WTC11 (cell line): ENCODE measurements around the gene WNT8B. TPM values are rescaled to one million over a fixed set of nuclear protein-coding genes. Genes with fewer than 3 reads are reported as not detected.

Experiments
- ATAC-seq: fragments of 200-7000 bp; cut with Tn5 transposase; 2 replicates; pipeline ENCODE4 v1.10.0; 2021; ENCODE audit warnings: mild to moderate bottlenecking, moderate library complexity
- CTCF ChIA-PET: fragments of 300-600 bp; sonication (Branson Sonifier 250); formaldehyde crosslinking; loops from one replicate; lab custom pipeline; 2021; ENCODE audit warnings: antibody characterized with exemption; lab: Charles Lee
- POLR2A ChIA-PET: fragments of 350-600 bp; sonication (Branson Sonifier 250); formaldehyde crosslinking; loops from one replicate; lab custom pipeline; 2021; ENCODE audit warnings: antibody characterized with exemption; lab: Charles Lee
- DNase-seq: peaks from one replicate; pipeline ENCODE4 v3.0.0; 2021; ENCODE audit warnings: low spot score
- H3K27ac Mint-ChIP-seq: 2 replicates; pipeline ENCODE4 v1.8.0; 2021; ENCODE audit warnings: mixed read lengths
- H3K27me3 Mint-ChIP-seq: 2 replicates; pipeline ENCODE4 v1.8.0; 2021; ENCODE audit warnings: low read depth, mild to moderate bottlenecking, moderate library complexity, mixed read lengths
- H3K36me3 Mint-ChIP-seq: 2 replicates; pipeline ENCODE4 v1.8.0; 2021; ENCODE audit warnings: mixed read lengths
- H3K4me1 Mint-ChIP-seq: 2 replicates; pipeline ENCODE4 v1.8.0; 2022; ENCODE audit warnings: mixed read lengths
- H3K4me3 Mint-ChIP-seq: 2 replicates; pipeline ENCODE4 v1.8.0; 2021; ENCODE audit warnings: mild to moderate bottlenecking, moderate library complexity, mixed read lengths
- H3K9me3 Mint-ChIP-seq: 2 replicates; pipeline ENCODE4 v1.8.0; 2021; ENCODE audit warnings: mixed read lengths
- AFF4 ChIP-seq: sonication (generic); formaldehyde crosslinking; IDR thresholded peaks from 2 replicates; pipeline ENCODE4 v1.8.1; 2023; ENCODE audit warnings: mild to moderate bottlenecking, missing genetic modification reagents, borderline replicate concordance
- ATF1 ChIP-seq: sonication (generic); formaldehyde crosslinking; IDR thresholded peaks from 2 replicates; pipeline ENCODE4 v1.8.1; 2023; ENCODE audit warnings: mild to moderate bottlenecking, moderate library complexity, missing genetic modification reagents
- ATF2 ChIP-seq: sonication (generic); formaldehyde crosslinking; IDR thresholded peaks from 2 replicates; pipeline ENCODE4 v1.8.1; 2022; ENCODE audit warnings: low read depth, missing genetic modification reagents, borderline replicate concordance
- ATF3 ChIP-seq: sonication (generic); formaldehyde crosslinking; conservative IDR thresholded peaks from 2 replicates; pipeline ENCODE4 v1.8.1; 2022; ENCODE audit warnings: mild to moderate bottlenecking, missing genetic modification reagents
- CREM ChIP-seq: sonication (generic); formaldehyde crosslinking; IDR thresholded peaks from 2 replicates; pipeline ENCODE4 v1.8.1; 2022; ENCODE audit warnings: mild to moderate bottlenecking, missing genetic modification reagents, moderate library complexity
- ERG ChIP-seq: fragments of 250-450 bp; sonication (Bioruptor Pico); IDR thresholded peaks from 2 replicates; pipeline ENCODE4 v1.8.0; 2021; ENCODE audit warnings: mild to moderate bottlenecking
- ETV6 ChIP-seq: sonication (generic); formaldehyde crosslinking; IDR thresholded peaks from 2 replicates; pipeline ENCODE4 v1.8.1; 2022; ENCODE audit warnings: mild to moderate bottlenecking, missing genetic modification reagents
- IRF2 ChIP-seq: sonication (generic); formaldehyde crosslinking; IDR thresholded peaks from 2 replicates; pipeline ENCODE4 v1.8.0; 2022; ENCODE audit warnings: low read depth, missing genetic modification reagents, borderline replicate concordance
- KAT7 ChIP-seq: sonication (generic); formaldehyde crosslinking; IDR thresholded peaks from 2 replicates; pipeline ENCODE4 v1.8.1; 2023; ENCODE audit warnings: missing genetic modification reagents, mild to moderate bottlenecking, borderline replicate concordance
- MLX ChIP-seq: sonication (generic); formaldehyde crosslinking; IDR thresholded peaks from 2 replicates; pipeline ENCODE4 v1.8.1; 2023; ENCODE audit warnings: mild to moderate bottlenecking, missing genetic modification reagents, moderate library complexity
- NFYB ChIP-seq: sonication (generic); formaldehyde crosslinking; conservative IDR thresholded peaks from 2 replicates; pipeline ENCODE4 v1.8.0; 2022; ENCODE audit warnings: low read depth, missing genetic modification reagents
- RELA ChIP-seq: sonication (generic); formaldehyde crosslinking; IDR thresholded peaks from 2 replicates; pipeline ENCODE4 v1.8.1; 2022; ENCODE audit warnings: missing genetic modification reagents, mild to moderate bottlenecking, borderline replicate concordance
- SMAD3 ChIP-seq: sonication (generic); formaldehyde crosslinking; IDR thresholded peaks from 2 replicates; pipeline ENCODE4 v1.8.0; 2022; ENCODE audit warnings: missing genetic modification reagents, mild to moderate bottlenecking, borderline replicate concordance
- ZBTB21 ChIP-seq: sonication (generic); formaldehyde crosslinking; IDR thresholded peaks from 2 replicates; pipeline ENCODE4 v1.8.1; 2023; ENCODE audit warnings: mild to moderate bottlenecking, missing genetic modification reagents, borderline replicate concordance
- ZNF121 ChIP-seq: sonication (generic); formaldehyde crosslinking; IDR thresholded peaks from 2 replicates; pipeline ENCODE4 v1.8.0; 2023; ENCODE audit warnings: missing genetic modification reagents
- ZNF138 ChIP-seq: sonication (generic); formaldehyde crosslinking; conservative IDR thresholded peaks from 2 replicates; pipeline ENCODE4 v1.8.1; 2022; ENCODE audit warnings: mild to moderate bottlenecking, moderate library complexity, missing genetic modification reagents
- ZNF281 ChIP-seq: sonication (generic); formaldehyde crosslinking; IDR thresholded peaks from 2 replicates; pipeline ENCODE4 v1.8.0; 2023; ENCODE audit warnings: mild to moderate bottlenecking, missing genetic modification reagents
- ZSCAN18 ChIP-seq: fragments of 250-450 bp; sonication (Bioruptor Pico); IDR thresholded peaks from 2 replicates; pipeline ENCODE4 v2.1.2; 2022; ENCODE audit warnings: mild to moderate bottlenecking, moderate library complexity
- total RNA-seq: library from RNA; stranded (reverse); gene quantifications from 3 replicates; pipeline ENCODE4 v1.2.3, GENCODE V29; 2021

WNT8B gene
- total RNA-seq, 1 experiment from 2014 or later: 0.68 TPM

- TF ChIP-seq AFF4 (CRISPR knock-in tag): no peak
- no peak for TF ChIP-seq SMAD3
- TF ChIP-seq ZNF138: no peak
- TF ChIP-seq RELA (CRISPR knock-in tag): no peak
- no peak for TF ChIP-seq KAT7 (CRISPR knock-in tag)
Observed at GRCh38 chr10:100504096-100504495, 41.3 kb downstream of the WNT8B start (continued).

GRCh38 chr10:100505164-100505563 is 42.4 kb downstream of the WNT8B start:
- CTCF ChIA-PET: interaction anchor here (1.7 to 6.5 kb wide), 2 partner anchors 14 to 20 kb away, joined by 8 to 120 read pairs; no protein-coding TSS in a partner anchor
- no peak for ATAC-seq
- TF ChIP-seq ZSCAN18 (CRISPR knock-in tag) (no peak), ATF1 (CRISPR knock-in tag) (no peak), ZNF281 (CRISPR knock-in tag) (no peak), ZNF121 (CRISPR knock-in tag) (no peak), ATF3 (no peak)
- TF ChIP-seq, all 79 proteins: peak for 0
- H3K27ac Mint-ChIP-seq: no peak overlapping the region
- no peaks in the 10 kb centered on the region for H3K36me3 Mint-ChIP-seq
- POLR2A ChIA-PET: no interaction called here
- H3K4me1 Mint-ChIP-seq: peaks cover 6% of the 10 kb centered on the region; the same call in 1 of the 2 replicates
- peaks cover 72% of the 10 kb centered on the region for H3K27me3 Mint-ChIP-seq
- H3K4me3 Mint-ChIP-seq: no peak overlapping the region
- no peaks in the 10 kb centered on the region for H3K9me3 Mint-ChIP-seq
- no peak for DNase-seq

- no peaks in the 10 kb centered on the region for H3K36me3 Mint-ChIP-seq
- ChIA-PET CTCF (interaction anchor here (1.2 to 6.5 kb wide), 4 partner anchors 11 to 73 kb away, joined by 3 to 120 read pairs (median 67); partner anchors contain the start of gene SEC31B), POLR2A (no interaction called here)
- H3K4me3 Mint-ChIP-seq: no peak overlapping the region
- H3K27me3 Mint-ChIP-seq: peaks cover 61% of the 10 kb centered on the region
- no peak overlapping the region for H3K27ac Mint-ChIP-seq
- DNase-seq: no peak
- no peaks in the 10 kb centered on the region for H3K9me3 Mint-ChIP-seq
- ATAC-seq: no peak
- H3K4me1 Mint-ChIP-seq: peaks cover 6% of the 10 kb centered on the region; the same call in 1 of the 2 replicates
- TF ChIP-seq ZBTB21: no peak
- TF ChIP-seq IRF2 (CRISPR knock-in tag): no peak
- TF ChIP-seq CREM (CRISPR knock-in tag): no peak
- no peak for TF ChIP-seq NFYB
- no peak for TF ChIP-seq ETV6
- no peak for TF ChIP-seq ERG (CRISPR knock-in tag)
- TF ChIP-seq MLX (CRISPR knock-in tag): no peak
- TF ChIP-seq ATF3: no peak
- TF ChIP-seq ATF2 (CRISPR knock-in tag): no peak
- TF ChIP-seq SMAD3: no peak
Observed at GRCh38 chr10:100506596-100507356, 44.0 kb downstream of the WNT8B start.
